A673 (cell line): ENCODE results near the gene SIMC1. TPM values are rescaled to one million over a fixed set of nuclear protein-coding genes. Genes with fewer than 3 reads are reported as not detected.

ENCODE experiments used
- BruUV-seq: library from RNA; stranded (reverse); fragments of 400-500 nt; replicated peaks from 2 replicates; lab custom pipeline; 2021; lab: Mats Ljungman, UMichigan
- CTCF ChIA-PET: fragments of 300-600 bp; sonication (Branson Sonifier 250); formaldehyde crosslinking; loops from one replicate; lab custom pipeline; 2022; ENCODE audit warnings: antibody characterized with exemption; lab: Charles Lee
- POLR2A ChIA-PET: fragments of 300-600 bp; sonication (Branson Sonifier 250); formaldehyde crosslinking; loops from one replicate; lab custom pipeline; 2022; ENCODE audit warnings: antibody characterized with exemption; ENCODE audit not compliant: low non-redundant PET; lab: Charles Lee
- DNase-seq: peaks from one replicate; pipeline ENCODE4 v3.0.0-alpha.2; 2015; ENCODE audit warnings: low spot score
- H3K27ac ChIP-seq: fragments of 200-600 bp; sonication (generic); 2 replicates; pipeline ENCODE4 v1.5.1; 2016; ENCODE audit warnings: mixed run types, low read depth, mild to moderate bottlenecking, mixed read lengths, antibody characterized with exemption, low read length; ENCODE audit not compliant: poor library complexity, severe bottlenecking
- H3K27me3 ChIP-seq: fragments of 200-600 bp; sonication (generic); replicated peaks from 2 replicates; pipeline ENCODE4 v1.6.1; 2017; ENCODE audit warnings: mixed run types, low read depth, mild to moderate bottlenecking, mixed read lengths, antibody characterized with exemption, low read length; ENCODE audit not compliant: insufficient read depth, poor library complexity
- H3K36me3 ChIP-seq: fragments of 200-600 bp; sonication (generic); 2 replicates; pipeline ENCODE4 v1.6.1; 2016; ENCODE audit warnings: mixed run types, mild to moderate bottlenecking, mixed read lengths, antibody characterized with exemption, low read length; ENCODE audit not compliant: insufficient read depth, poor library complexity, severe bottlenecking
- H3K4me1 ChIP-seq: fragments of 200-600 bp; sonication (generic); 2 replicates; pipeline ENCODE4 v1.6.1; 2017; ENCODE audit warnings: mixed run types, mild to moderate bottlenecking, mixed read lengths, antibody characterized with exemption, low read length; ENCODE audit not compliant: insufficient read depth, poor library complexity, severe bottlenecking
- H3K4me3 ChIP-seq: fragments of 200-600 bp; sonication (generic); 2 replicates; pipeline ENCODE4 v1.5.1; 2016; ENCODE audit warnings: low read depth, mixed run types, mild to moderate bottlenecking, mixed read lengths, low read length; ENCODE audit not compliant: poor library complexity, severe bottlenecking
- H3K9me3 ChIP-seq: fragments of 200-600 bp; sonication (generic); 2 replicates; pipeline ENCODE4 v1.6.1; 2016; ENCODE audit warnings: mixed run types, low read depth, mild to moderate bottlenecking, mixed read lengths, antibody characterized with exemption, low read length; ENCODE audit not compliant: poor library complexity, severe bottlenecking
- EZH2 ChIP-seq: fragments of 200-600 bp; sonication (generic); IDR thresholded peaks from 2 replicates; pipeline ENCODE4 v1.6.1; 2017; ENCODE audit warnings: borderline replicate concordance, low read depth, mild to moderate bottlenecking, mixed read lengths, antibody characterized with exemption, low read length; ENCODE audit not compliant: poor library complexity, severe bottlenecking
- intact Hi-C: fragments of 100-400 bp; cut with micrococcal nuclease; formaldehyde crosslinking; loops from one replicate; pipeline ENCODE4 v1.10.0; 2022; ENCODE audit not compliant: unreplicated experiment
- total RNA-seq: library from RNA; stranded (reverse); gene quantifications from 2 replicates; pipeline ENCODE4 v1.2.3, GENCODE V29; 2021
- TF ChIP-seq, protein P1 (sequence below): fragments of 300-800, 200-600 bp; sonication (generic); conservative IDR thresholded peaks from 2 replicates; pipeline ENCODE4 v1.5.1; 2017; ENCODE audit warnings: low read depth, mild to moderate bottlenecking, antibody characterized with exemption, low read length, moderate library complexity, mixed read lengths

SIMC1 gene
- total RNA-seq, 1 experiment from 2014 or later = 26.6 TPM

DNA sequence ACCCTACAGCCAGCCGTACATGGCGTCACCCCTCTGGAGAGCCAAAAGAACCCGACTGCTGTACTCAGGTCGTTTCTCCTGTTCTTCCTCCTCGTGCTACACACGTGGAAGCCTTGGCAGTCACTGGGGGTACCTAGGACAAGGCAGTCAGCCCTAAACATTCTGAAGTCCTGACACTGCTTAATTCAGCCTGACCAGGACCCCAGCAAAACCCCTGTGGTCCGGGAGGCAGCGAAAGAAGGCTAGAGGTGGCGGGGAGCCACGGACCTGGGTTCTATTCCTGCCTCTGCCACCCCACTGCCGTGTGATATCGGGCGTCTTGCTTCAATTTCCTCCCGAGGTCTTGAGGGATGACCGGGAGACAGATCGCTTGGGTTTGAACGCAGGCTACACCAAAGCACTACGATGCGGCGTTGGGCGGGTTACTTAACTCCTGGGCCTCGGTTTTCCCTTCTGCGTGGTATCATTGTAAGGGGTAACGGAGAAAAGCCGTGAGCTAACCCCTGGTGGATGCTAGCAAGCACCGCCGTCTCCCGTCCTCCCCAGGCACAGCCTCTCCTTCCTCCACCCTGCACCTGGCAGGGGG lies 126.6 kb downstream of the SIMC1 start:
- DNase-seq = no peak
- POLR2A ChIA-PET = no interaction called here
- BruUV-seq = no TSS peak
- CTCF ChIA-PET = no interaction called here
- intact Hi-C loops = loop anchor here (5.0 kb wide), 1 partner anchor 172 kb away; the partner anchor contains the start of gene RNF44
- Histone ChIP-seq H3K9me3 (no peaks in the 10 kb centered on the region), H3K27ac (no peak overlapping the region), H3K27me3 (no peaks in the 10 kb centered on the region), H3K4me3 (peak overlapping the region; percentile 89), H3K36me3 (peaks cover 4% of the 10 kb centered on the region), H3K4me1 (peaks cover 4% of the 10 kb centered on the region)
- TF ChIP-seq, protein P1, sequence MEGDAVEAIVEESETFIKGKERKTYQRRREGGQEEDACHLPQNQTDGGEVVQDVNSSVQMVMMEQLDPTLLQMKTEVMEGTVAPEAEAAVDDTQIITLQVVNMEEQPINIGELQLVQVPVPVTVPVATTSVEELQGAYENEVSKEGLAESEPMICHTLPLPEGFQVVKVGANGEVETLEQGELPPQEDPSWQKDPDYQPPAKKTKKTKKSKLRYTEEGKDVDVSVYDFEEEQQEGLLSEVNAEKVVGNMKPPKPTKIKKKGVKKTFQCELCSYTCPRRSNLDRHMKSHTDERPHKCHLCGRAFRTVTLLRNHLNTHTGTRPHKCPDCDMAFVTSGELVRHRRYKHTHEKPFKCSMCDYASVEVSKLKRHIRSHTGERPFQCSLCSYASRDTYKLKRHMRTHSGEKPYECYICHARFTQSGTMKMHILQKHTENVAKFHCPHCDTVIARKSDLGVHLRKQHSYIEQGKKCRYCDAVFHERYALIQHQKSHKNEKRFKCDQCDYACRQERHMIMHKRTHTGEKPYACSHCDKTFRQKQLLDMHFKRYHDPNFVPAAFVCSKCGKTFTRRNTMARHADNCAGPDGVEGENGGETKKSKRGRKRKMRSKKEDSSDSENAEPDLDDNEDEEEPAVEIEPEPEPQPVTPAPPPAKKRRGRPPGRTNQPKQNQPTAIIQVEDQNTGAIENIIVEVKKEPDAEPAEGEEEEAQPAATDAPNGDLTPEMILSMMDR = no peak

DNA sequence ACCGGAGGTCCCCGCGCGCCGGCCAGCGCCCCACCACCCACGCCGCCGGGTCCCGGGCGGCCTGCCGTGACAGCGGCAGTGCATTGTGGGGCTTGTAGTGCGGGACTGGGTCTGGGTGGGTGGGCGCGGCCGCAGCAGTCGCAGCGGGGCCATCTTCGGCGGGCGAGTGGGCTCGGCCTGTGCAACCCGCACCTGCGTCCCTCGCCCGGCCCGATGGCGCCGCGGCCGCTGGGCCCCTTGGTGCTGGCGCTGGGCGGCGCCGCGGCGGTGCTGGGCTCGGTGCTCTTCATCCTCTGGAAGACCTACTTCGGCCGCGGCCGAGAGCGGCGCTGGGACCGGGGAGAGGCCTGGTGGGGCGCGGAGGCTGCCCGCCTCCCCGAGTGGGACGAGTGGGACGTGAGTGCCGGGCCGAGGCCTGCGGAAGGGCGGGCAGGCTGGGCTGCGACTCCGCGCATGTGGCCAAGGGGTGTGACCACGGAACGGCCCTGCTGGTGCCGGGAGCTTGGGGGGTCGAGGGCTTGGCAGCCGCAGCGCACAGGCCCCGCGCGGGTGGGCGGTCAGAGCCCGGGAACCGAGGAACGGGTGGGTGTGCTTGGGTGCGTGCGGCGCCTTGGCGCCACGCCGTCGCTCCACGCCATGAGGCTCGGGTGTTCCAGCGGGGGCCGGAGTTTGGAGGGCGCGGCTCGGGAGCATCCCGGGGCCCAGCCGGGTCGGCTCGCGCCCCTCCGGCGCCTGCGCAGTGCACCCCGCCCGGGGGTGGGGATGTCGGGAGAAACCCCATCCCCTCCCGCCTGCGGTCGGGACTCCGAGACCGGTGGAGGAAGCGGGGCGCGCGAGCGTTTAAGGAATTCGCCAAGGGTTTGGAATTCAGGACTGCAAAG lies 127.4 kb downstream of the SIMC1 start, which contains the start of gene ARL10:
Gene ARL10 (plus strand): TSS at position 137 of the 881 bp plus-strand sequence. CDS start 77 bp downstream, at position 214.
- intact Hi-C loops = no loop called here
- Histone ChIP-seq H3K4me3 (peak within 1 kb of the TSS; percentile 89), H3K27ac (peak within 1 kb of the TSS; percentile 71), H3K9me3 (no peaks in the 10 kb centered on the region), H3K36me3 (peaks cover 4% of the 10 kb centered on the region), H3K27me3 (no peaks in the 10 kb centered on the region), H3K4me1 (peaks cover 4% of the 10 kb centered on the region)
- TF ChIP-seq EZH2 = no peak
- TF ChIP-seq, protein P1 = no peak
- DNase-seq = peak; percentile 54
- CTCF ChIA-PET = no interaction called here
- no TSS peak for BruUV-seq
- POLR2A ChIA-PET = no interaction called here

DNA sequence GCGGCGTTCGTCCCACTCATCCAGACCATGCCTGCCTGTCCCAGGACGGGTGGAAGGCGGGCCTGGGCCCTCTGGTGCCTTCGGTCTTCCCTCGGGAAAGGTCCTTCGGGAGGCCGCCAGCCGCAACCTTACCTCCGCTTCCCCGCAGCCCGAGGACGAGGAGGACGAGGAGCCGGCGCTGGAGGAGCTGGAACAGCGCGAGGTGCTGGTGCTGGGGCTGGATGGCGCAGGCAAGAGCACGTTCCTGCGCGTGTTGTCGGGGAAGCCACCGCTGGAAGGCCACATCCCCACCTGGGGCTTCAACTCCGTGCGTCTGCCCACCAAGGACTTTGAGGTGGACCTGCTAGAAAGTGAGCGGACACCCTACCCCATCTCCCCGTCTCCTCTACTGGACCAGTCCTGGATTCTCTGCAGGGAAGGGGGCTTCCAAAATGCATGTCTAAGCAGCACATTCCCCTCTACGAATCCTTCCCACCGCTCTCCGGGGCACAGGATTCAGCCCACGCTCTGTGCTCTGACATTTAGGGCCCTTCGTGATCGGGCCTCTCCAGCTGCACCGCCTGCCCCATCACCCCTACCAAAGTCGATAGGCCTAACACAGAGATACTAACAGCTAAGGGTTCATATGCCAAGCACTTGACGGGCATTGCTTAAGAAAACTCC lies 128.1 kb downstream of the SIMC1 start:
- Histone ChIP-seq H3K4me3 (peak overlapping the region; percentile 89), H3K9me3 (no peaks in the 10 kb centered on the region), H3K27me3 (no peaks in the 10 kb centered on the region), H3K4me1 (peaks cover 4% of the 10 kb centered on the region), H3K36me3 (peaks cover 4% of the 10 kb centered on the region), H3K27ac (no peak overlapping the region)
- intact Hi-C loops = no loop called here
- BruUV-seq = no TSS peak
- ChIA-PET CTCF (no interaction called here), POLR2A (no interaction called here)
- no peak for DNase-seq
- no peak for TF ChIP-seq EZH2
- TF ChIP-seq, protein P1 = no peak
